H1 (cell line): Measurements from ENCODE around the gene CFAP54. TPM values are rescaled to one million over a fixed set of nuclear protein-coding genes. Genes with fewer than 3 reads are reported as not detected.

Experiments
- CTCF ChIA-PET: fragments of 300-600 bp; sonication (Branson Sonifier 250); formaldehyde crosslinking; loops from one replicate; lab custom pipeline; 2021; ENCODE audit not compliant: partially characterized antibody; lab: Charles Lee
- POLR2A ChIA-PET: fragments of 300-600 bp; sonication (Branson Sonifier 250); formaldehyde crosslinking; loops from one replicate; lab custom pipeline; 2021; ENCODE audit warnings: inconsistent platforms; ENCODE audit not compliant: partially characterized antibody; lab: Charles Lee
- DNase-seq, 2 experiments: peaks; one replicate each; pipeline versions ENCODE4 v3.0.0 to v3.0.0-alpha.2; 2010 to 2022; ENCODE audit warnings: low spot score in 2 of 2, low read depth in 1 of 2, mixed read lengths in 1 of 2
- FAIRE-seq: peaks from 2 replicates; lab custom pipeline; 2011; peaks lifted over from hg19 to GRCh38; lab: Jason Lieb, UNC
- H2AFZ ChIP-seq: 2 replicates; pipeline ENCODE4 v1.8.1; 2012; ENCODE audit warnings: low read length, inconsistent platforms
- H2AK5ac ChIP-seq: 2 replicates; pipeline ENCODE4 v1.6.1; 2013; ENCODE audit warnings: low read depth, low read length
- H2BK120ac ChIP-seq: replicated peaks from 2 replicates; pipeline ENCODE3; 2013; ENCODE audit warnings: low read depth, low read length, inconsistent platforms
- H2BK12ac ChIP-seq: 2 replicates; pipeline ENCODE4 v1.6.1; 2013; ENCODE audit warnings: low read depth, low read length
- H2BK15ac ChIP-seq: 2 replicates; pipeline ENCODE4 v1.6.1; 2013; ENCODE audit warnings: low read length
- H2BK20ac ChIP-seq: 2 replicates; pipeline ENCODE4 v1.6.1; 2013; ENCODE audit warnings: low read length
- H2BK5ac ChIP-seq: 2 replicates; pipeline ENCODE4 v1.6.1; 2013; ENCODE audit warnings: low read depth, low read length
- H3K14ac ChIP-seq: 2 replicates; pipeline ENCODE4 v1.6.1; 2013; ENCODE audit warnings: inconsistent platforms; ENCODE audit not compliant: insufficient read length
- H3K18ac ChIP-seq: 2 replicates; pipeline ENCODE4 v1.6.1; 2013; ENCODE audit warnings: low read length; ENCODE audit errors: extremely low read depth
- H3K23ac ChIP-seq: 2 replicates; pipeline ENCODE4 v1.6.1; 2013; ENCODE audit warnings: inconsistent platforms; ENCODE audit not compliant: insufficient read length
- H3K23me2 ChIP-seq: 2 replicates; pipeline ENCODE4 v1.6.1; 2013; ENCODE audit warnings: low read depth, low read length
- H3K27ac ChIP-seq: 2 replicates; pipeline ENCODE4 v1.6.1; 2011; ENCODE audit warnings: low read depth, low read length, inconsistent platforms
- H3K27me3 ChIP-seq, 4 experiments: replicated peaks in 1 of 4; 1 replicate in 1 of 4; 2 replicates in 3 of 4; pipeline versions ENCODE4 v1.6.1 to v1.8.1; 2011 to 2013; ENCODE audit warnings: low read length in 3 of 4, mild to moderate bottlenecking in 3 of 4, inconsistent platforms in 2 of 4, mixed read lengths in 2 of 4, moderate library complexity in 1 of 4; ENCODE audit not compliant: control insufficient read depth in 3 of 4, insufficient read depth in 3 of 4; ENCODE audit errors: extremely low read depth in 1 of 4
- H3K36me3 ChIP-seq, 4 experiments: 2 replicates each; pipeline versions ENCODE4 v1.6.1 to v1.8.1; 2011 to 2013; ENCODE audit warnings: mild to moderate bottlenecking in 4 of 4, low read length in 3 of 4, moderate library complexity in 2 of 4, control low read depth in 1 of 4, inconsistent platforms in 1 of 4; ENCODE audit not compliant: insufficient read depth in 4 of 4, control insufficient read depth in 2 of 4
- H3K4ac ChIP-seq: replicated peaks from 2 replicates; pipeline ENCODE3; 2013; ENCODE audit warnings: low read length, low read depth, mixed read lengths, inconsistent platforms; ENCODE audit not compliant: insufficient read length
- H3K4me1 ChIP-seq, 4 experiments: replicated peaks in 1 of 4; 1 replicate in 1 of 4; 2 replicates in 3 of 4; pipeline versions ENCODE4 v1.6.1 to v1.8.1; 2011 to 2013; ENCODE audit warnings: low read length in 3 of 4, inconsistent platforms in 2 of 4, mixed read lengths in 1 of 4; ENCODE audit not compliant: insufficient read depth in 4 of 4, control insufficient read depth in 3 of 4
- H3K4me2 ChIP-seq, 2 experiments: 2 replicates each; pipeline versions ENCODE4 v1.6.1 to v1.8.1; 2011 to 2013; ENCODE audit warnings: low read depth in 2 of 2, low read length in 2 of 2, control low read depth in 1 of 2, inconsistent platforms in 1 of 2, mild to moderate bottlenecking in 1 of 2; ENCODE audit not compliant: insufficient read depth in 1 of 2
- H3K4me3 ChIP-seq, 4 experiments: fragments of 200-600, 300-600 bp in 1 of 4; sonication (generic), shearing (Covaris generic), sonication (Bioruptor Twin) in 1 of 4; 2 replicates each; pipeline versions ENCODE4 v1.5.1 to v1.8.1; 2011 to 2016; ENCODE audit warnings: low read length in 4 of 4, low read depth in 3 of 4, control low read depth in 2 of 4, inconsistent platforms in 2 of 4, mild to moderate bottlenecking in 2 of 4, mixed read lengths in 1 of 4, moderate library complexity in 1 of 4; ENCODE audit not compliant: insufficient read depth in 2 of 4; ENCODE audit errors: extremely low read depth in 1 of 4
- H3K56ac ChIP-seq: replicated peaks from 2 replicates; pipeline ENCODE3; 2013; ENCODE audit warnings: low read depth, mild to moderate bottlenecking, mixed read lengths, low read length, inconsistent platforms; ENCODE audit not compliant: insufficient read length
- H3K79me1 ChIP-seq: 2 replicates; pipeline ENCODE4 v1.6.1; 2013; ENCODE audit warnings: low read depth, low read length, control low read depth
- H3K79me2 ChIP-seq, 2 experiments: 2 replicates each; pipeline versions ENCODE4 v1.6.1 to v1.8.1; 2012 to 2013; ENCODE audit warnings: low read length in 2 of 2, mild to moderate bottlenecking in 2 of 2, inconsistent platforms in 1 of 2; ENCODE audit not compliant: insufficient read depth in 2 of 2, control insufficient read depth in 1 of 2
- H3K9ac ChIP-seq, 4 experiments: replicated peaks in 1 of 4; 1 replicate in 1 of 4; 2 replicates in 3 of 4; pipeline versions ENCODE4 v1.6.1 to v1.8.1; 2011 to 2013; ENCODE audit warnings: low read depth in 3 of 4, low read length in 3 of 4, control low read depth in 2 of 4, mild to moderate bottlenecking in 2 of 4, moderate library complexity in 2 of 4, inconsistent platforms in 1 of 4; ENCODE audit errors: extremely low read depth in 1 of 4
- H3K9me3 ChIP-seq, 2 experiments: 2 replicates each; pipeline versions ENCODE4 v1.6.1 to v1.8.1; 2012 to 2013; ENCODE audit warnings: mild to moderate bottlenecking in 2 of 2, moderate library complexity in 2 of 2, control low read depth in 1 of 2, inconsistent platforms in 1 of 2, low read depth in 1 of 2, low read length in 1 of 2, mixed read lengths in 1 of 2; ENCODE audit not compliant: insufficient read depth in 2 of 2
- H4K20me1 ChIP-seq, 2 experiments: replicated peaks in 1 of 2; 2 replicates each; pipeline versions ENCODE3 to v1.8.1; 2011 to 2013; ENCODE audit warnings: inconsistent platforms in 2 of 2, low read length in 2 of 2, mild to moderate bottlenecking in 1 of 2; ENCODE audit not compliant: insufficient read depth in 2 of 2, control insufficient read depth in 1 of 2
- H4K5ac ChIP-seq: 2 replicates; pipeline ENCODE4 v1.6.1; 2013; ENCODE audit warnings: low read length, low read depth, mixed read lengths, inconsistent platforms; ENCODE audit not compliant: insufficient read length
- H4K8ac ChIP-seq: 2 replicates; pipeline ENCODE4 v1.8.0; 2013; ENCODE audit warnings: mild to moderate bottlenecking, moderate library complexity, low read length, inconsistent platforms; ENCODE audit not compliant: insufficient read depth; ENCODE audit errors: extremely low read depth
- H4K91ac ChIP-seq: replicated peaks from 2 replicates; pipeline ENCODE3; 2013; ENCODE audit warnings: low read length, mixed read lengths, inconsistent platforms; ENCODE audit not compliant: insufficient read length
- CREB1 ChIP-seq: IDR thresholded peaks from 2 replicates; pipeline ENCODE4 v1.6.1; 2012; ENCODE audit warnings: inconsistent platforms
- WGBS, 2 experiments: shearing (Covaris generic) in 1 of 2; methylation state at CpG; one replicate each; pipeline versions ENCODE4 v1.1.6 to v1.1.7; 2013 to 2015; ENCODE audit warnings: low lambda C conversion rate in 2 of 2, mixed read lengths in 2 of 2, inconsistent platforms in 1 of 2, low coverage in 1 of 2, missing lambda C conversion rate in 1 of 2; ENCODE audit not compliant: insufficient replicate concordance in 2 of 2, insufficient coverage in 1 of 2, insufficient read length in 1 of 2; ENCODE audit errors: extremely low coverage in 1 of 2, missing lambda C conversion rate in 1 of 2; 5-methylcytosine and 5-hydroxymethylcytosine counted together
- polyA plus RNA-seq, 7 experiments: library from polyadenylated mRNA; depleted of rRNA in 3 of 7; stranded (reverse) in 5 of 7; unstranded in 2 of 7; fragments of >200 nt in 5 of 7; fragments of 200-250 nt in 2 of 7; gene quantifications; 1 replicate in 5 of 7; 2 replicates in 1 of 7; 4 replicates in 1 of 7; pipeline versions ENCODE4 v1.2.1 to v1.2.3, GENCODE V29; 2011 to 2013; ENCODE audit warnings: missing spikeins in 2 of 7, mixed read lengths in 2 of 7
- total RNA-seq: library from RNA; stranded (reverse); fragmentation: NEBNext Ultra II Directional; extraction: Animal tissue kit (Norgen Biotek cat#: 25700); gene quantifications from 2 replicates; pipeline ENCODE4 v1.2.1, GENCODE V29; 2021

The CFAP54 gene
- total and polyA plus RNA-seq, 2 of the 8 experiments (the other 6 are each of a cell fraction or from before 2014, with no cell fraction given): 0.17 to 0.33 TPM

DNA sequence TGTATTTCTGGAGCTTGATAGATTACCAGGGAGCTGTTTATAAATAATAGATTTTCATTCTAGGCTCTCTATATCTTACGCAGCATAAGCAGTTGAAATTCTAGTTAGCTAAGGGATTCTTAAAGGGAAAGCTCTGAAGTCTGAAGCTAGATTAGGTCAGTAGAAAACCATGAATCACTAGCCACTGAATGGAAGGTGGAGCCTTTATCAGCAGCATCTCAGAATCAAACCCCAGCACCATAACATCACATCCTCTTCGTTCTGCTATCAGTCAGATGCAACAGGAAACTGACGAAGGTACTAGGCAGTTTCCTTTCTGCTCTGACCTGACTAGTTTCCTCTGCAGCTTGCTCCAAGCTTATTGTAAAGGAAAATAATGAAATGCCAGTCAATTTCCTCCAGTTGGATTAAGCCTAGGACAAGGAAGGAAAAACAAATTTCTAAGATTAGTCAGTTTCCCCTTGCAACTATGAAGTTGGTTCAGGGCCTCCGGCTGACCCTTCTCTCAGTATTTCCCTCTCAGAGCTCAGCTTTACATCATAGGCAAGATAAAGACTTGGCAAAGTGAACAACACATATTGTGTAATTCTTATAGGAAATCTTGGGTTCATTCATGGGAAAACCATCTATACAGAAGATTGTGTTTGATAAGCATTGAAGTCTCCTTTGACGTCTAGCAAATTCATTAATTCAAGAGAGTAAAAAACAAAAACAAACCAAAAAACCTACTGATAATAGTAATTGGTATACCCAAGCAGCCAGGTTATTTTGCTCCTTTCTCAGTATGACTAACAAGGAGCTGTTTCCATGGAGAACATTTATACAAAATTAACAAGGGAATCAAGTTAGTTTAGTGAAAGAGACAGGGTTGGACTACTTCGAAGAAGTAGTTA is 43.4 kb upstream of the CFAP54 start:
- WGBS, 2 experiments: 89% methylated on average over 6 of the region's 6 CpGs; no CpG with 5 or more reads in 1 of the 2 experiments
- Histone ChIP-seq H4K20me1 (no peaks in the 10 kb centered on the region), H3K4me1 (no peaks in the 10 kb centered on the region), H3K79me1 (no peaks in the 10 kb centered on the region), H2BK120ac (no peak overlapping the region), H3K9me3 (no peaks in the 10 kb centered on the region), H3K14ac (no peak overlapping the region), H3K4ac (no peak overlapping the region), H2AFZ (0 out of 2 replicates have a peak overlapping the region, but pooled peaks have one; percentile 69), H3K23ac (no peak overlapping the region), H3K27me3 (no peaks in the 10 kb centered on the region), H2BK15ac (no peak overlapping the region), H3K79me2 (no peaks in the 10 kb centered on the region), H4K8ac (no peak overlapping the region), H2BK12ac (no peak overlapping the region), H3K27ac (no peak overlapping the region), H3K18ac (no peak overlapping the region), H3K23me2 (no peaks in the 10 kb centered on the region), H2BK20ac (no peak overlapping the region), H3K56ac (no peak overlapping the region), H3K4me2 (no peak overlapping the region), H2AK5ac (no peak overlapping the region), H3K9ac (no peak overlapping the region), H2BK5ac (no peak overlapping the region), H4K91ac (no peak overlapping the region), H4K5ac (no peak overlapping the region), H3K36me3 (no peaks in the 10 kb centered on the region), H3K4me3 (no peak overlapping the region)
- no peak for TF ChIP-seq CREB1
- DNase-seq: no peak
- no peak for FAIRE-seq
- POLR2A ChIA-PET: interaction anchor here (1.1 kb wide), 1 partner anchor 13 kb away, joined by 3 read pairs; no protein-coding TSS in a partner anchor
- CTCF ChIA-PET: interaction anchor here (0.6 to 2.8 kb wide), 3 partner anchors 20 to 231 kb away, joined by 3 to 9 read pairs (median 3); no protein-coding TSS in a partner anchor
